CD4-positive, alpha-beta T cell treated with Interleukin-17A for 1 hour (primary cell): ENCODE measurements around the gene TMEM266.

ENCODE experiments used
- DNase-seq: peaks from one replicate; pipeline ENCODE4 v3.0.0-alpha.2; 2020

Gene TMEM266

DNA sequence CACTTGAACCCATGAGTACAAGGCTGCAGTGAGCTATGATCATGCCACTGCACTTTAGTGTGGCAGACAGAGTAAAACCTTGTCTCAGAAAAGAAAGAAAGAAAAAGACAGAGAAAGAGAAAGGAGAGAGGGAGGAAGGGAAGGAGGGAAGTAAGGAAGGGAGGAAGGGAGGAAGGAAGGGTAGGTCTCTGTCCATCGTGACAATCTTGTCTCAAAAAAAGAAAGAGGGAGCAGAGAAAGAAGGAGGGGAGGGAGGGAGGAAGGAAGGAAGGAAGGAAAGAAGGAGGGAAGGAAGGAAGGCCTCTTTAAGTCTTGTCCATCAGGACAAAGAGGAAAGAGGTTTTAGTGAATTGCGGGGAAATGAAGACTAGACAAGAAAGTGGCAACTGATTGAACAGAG lies 129.3 kb downstream of the TMEM266 start:
- no peak for DNase-seq

DNA sequence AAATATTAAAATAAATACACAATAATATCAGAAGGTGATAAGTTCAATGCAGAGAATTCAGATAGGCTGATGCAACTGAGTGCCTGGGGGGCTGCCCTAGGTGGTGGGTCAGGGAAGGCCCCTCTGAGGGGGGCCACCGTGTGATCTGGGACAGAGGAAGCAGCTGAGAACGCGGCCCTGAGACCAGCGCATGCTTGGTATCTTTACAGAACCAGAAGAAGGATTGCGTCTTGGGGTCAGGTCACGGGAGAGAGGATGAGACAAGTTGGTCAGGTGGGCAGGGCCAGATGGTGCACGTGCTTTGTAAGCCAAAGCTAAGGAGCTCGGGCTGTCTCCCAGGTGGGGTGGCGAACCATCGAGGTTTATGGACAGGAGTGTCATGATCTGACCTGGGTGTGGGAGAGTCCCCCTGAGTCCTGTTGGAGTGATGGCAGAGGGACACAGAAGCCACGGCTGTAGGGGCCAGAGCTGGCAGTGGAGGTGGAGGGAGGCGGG lies 130.3 kb downstream of the TMEM266 start:
- no peak for DNase-seq

DNA sequence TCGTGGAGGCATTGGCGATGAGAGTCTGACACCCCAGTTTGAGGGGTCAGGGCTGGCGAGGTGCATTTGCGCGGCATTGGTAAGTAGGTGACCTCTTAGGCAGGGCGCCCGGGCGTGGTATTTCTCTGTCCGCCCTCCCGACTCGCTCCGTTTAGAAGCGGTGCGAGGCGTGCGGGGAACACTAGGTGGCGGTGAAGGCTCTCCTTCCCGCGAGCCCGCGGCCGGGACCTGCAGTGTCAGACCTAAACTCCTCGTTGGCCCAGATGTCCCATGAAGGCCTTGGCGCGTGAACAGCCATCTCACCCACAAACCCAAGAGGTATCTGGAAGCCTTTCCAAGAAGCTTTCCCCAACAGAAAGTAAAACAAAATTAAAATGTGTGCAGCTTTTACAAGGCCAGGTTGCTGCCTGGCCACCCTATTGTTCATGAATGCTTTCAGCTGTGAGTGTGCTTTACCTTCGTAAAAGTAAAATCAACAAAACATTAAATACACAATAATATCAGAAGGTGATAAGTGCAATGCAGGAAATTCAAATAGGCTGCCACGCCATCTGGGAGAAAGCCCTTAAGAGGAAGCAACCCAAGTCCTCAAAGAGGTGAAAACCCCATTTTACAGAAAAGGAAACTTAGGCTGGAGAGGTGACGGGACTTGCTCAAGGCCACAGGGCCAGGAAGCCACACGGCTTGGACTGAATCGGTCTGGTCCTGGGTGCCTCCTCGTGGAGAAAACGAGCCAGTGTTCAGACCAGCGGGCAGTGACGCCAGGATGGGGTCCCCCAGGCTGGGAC lies 131.2 kb downstream of the TMEM266 start:
- DNase-seq = peak; percentile 64

DNA sequence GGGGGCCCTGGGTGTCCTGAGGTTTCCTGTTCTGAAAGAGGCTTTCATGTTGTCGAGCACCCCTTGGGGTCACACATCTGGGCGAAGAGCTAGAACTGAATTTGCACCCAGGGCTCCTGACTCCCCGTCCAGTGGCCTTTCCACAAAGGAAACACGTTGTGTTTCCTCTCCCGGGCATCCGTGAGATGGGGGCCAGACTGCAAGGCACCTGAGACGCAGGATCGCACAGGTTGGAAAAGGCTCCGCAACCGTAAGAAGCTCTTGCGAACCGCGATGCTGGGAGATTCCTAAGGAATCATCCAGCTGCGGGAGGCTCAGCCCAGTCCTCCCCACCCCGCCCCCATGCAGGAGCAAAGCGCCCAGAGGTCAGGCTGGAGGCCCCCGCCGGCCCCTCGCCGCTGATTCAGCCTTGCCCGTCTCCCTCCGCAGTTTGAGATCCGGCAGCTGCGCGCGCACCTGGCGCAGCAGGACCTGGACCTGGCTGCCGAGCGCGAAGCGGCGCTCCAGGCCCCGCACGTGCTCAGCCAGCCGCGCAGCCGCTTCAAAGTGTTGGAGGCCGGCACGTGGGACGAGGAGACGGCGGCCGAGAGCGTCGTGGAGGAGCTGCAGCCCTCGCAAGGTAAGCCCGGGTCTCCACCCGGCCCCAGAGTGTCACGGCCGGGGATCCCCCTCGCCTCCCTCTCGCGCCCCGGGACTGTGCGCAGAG lies 131.9 kb downstream of the TMEM266 start:
- DNase-seq = no peak

DNA sequence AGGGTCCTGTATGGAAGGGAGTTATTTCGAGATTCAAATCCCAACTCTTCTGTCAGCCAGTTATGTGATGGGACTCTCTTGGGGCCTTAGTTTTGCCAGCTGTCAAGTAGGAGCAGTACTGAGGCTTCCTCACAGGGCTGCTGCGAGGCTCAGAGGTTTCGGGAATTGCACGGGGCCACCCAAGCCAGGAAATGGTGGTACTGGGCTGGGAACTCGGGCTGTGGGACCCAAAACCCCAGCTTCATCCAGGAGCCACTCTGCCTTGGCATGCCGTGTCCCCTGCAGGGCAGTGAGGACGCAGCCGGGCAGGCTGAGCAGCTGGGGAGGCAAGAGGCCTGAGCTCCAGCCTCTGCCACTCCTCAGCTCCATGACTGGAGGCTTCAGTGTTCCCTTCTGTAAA lies 132.9 kb downstream of the TMEM266 start:
- DNase-seq = no peak

DNA sequence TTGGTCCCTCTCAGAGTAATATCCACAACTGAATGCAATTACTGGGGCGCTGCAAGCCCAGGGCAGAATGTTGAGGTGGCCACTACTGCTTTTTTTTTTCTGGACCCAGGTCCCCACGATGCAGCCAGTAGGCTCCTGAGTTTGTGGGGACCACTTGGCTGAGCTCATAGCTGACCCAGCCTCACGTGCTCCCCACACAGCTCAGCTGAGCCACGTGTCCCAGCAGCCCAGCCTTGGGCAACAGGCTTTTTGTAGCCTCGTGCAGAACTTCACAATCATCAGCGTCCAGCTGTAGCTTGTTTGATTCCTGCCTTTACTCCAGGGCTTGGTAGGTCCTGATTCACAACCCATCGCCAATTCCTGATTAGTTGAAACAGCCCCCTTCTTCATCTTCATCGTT lies 134.1 kb downstream of the TMEM266 start:
- DNase-seq = no peak

DNA sequence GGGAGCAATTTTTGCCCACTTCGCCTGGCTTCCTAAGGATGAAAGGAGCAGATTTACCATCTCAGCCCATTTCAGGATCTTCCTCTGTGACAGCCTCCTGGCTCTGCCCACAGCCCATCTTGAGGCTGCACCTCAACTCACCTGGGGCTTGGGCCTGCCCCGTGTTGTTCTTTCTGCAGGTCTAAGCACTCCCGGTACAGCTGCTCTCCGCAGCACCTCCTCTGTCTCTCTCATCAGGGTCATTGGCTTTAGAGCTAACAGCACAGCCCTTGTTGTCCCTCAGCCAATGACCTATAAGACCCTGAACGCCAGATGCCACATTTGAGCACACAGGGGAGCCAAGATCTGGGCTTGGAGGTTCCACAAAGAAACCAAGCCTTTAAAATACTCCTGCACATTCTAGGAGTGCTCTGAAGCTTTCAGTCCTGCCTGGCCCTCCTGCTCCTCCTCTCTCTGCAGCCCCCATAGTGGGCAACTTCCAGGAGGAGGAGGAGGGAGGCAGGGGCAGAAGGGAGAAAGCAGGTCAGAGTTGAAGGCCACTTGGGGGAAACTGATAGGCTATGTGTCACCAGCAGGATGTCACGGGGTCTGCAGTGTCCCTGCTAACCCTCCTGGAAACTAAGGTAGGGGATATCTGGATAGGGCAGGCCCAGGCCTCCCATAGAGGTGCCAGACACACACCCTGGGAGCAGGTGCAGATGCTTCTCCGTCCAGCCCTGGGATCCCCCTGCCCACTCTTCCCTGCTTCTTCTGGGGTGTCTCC lies 135.9 kb downstream of the TMEM266 start:
- no peak for DNase-seq

DNA sequence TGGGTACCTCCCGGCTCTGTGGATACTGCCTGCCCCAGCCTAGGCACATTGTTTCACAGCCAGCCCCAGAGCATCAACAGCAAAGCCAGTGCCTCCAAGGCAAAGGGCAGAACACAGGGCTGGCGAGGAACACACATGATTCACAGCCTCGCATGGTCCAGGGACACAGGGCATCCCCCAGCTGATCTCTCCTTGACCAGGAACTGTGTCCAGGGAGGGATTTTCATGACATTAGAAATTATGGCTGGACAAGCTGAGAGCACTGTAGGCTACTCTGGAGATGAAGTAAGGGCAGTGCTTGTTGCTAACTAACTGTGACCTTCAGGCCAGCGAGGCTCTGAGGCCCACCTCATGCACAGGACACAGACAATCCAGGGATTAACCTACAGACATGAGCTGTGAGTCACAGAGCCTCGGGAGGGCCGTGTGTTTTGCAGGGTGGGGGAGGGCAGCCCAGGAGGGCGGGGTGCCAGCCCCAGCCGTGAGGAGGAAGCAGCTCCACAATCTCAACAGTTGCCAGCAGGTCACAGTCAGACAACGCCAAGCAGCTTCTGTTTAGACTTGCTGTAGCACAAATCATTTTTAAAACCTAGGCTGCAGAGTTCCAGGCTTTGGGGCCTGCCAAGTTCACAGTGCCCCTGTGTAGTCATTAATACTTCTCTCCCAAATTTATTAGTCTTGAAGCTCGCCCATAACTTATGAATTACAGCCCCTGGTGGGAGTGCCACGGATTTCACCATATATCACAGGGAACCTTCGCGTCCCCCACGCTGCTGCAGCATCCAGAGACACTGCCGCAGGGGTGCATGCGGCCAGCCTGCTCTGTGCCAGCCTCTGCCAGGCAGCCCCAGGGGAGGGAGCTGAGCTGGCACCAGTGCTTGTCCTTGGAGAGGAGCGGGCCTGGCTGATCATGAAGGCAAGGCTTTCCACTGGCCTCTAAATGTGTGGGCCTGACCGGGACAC lies 136.8 kb downstream of the TMEM266 start:
- DNase-seq = no peak

DNA sequence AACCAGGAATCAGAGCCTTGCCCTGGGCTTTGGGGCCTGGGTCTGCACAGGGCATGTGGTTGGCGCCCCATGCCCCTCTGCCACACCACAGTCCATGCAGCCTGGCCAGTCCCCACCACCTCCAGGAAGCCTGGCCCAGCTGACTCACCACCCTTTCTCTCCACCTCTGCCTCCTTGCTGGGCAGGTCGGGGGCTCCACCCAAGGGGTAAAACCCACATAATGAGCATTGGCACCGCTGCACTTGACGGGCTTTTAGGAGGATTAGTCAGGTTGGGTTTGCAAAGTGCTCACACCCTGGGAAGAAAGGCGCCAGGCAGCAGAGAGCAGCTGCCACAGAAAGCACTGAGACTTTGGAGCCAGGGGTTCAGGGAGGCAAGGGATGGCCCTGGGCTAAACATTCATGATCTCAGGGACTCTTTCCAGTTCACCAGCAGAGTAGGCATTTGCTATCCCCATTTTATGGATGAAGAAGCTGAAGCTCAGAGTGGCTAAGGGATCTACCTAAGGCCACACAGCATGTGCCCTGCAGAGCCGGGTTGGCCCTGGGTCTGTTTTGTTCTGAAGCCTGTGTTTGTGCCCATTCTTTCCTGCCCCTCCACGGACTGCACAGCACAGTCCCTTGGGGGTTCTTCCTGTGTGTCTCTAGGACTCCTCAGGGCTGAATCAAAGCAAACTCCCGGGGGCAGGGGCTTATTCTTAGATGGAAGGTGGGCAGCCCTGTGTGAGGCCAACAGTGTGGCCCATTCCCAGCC lies 138.1 kb downstream of the TMEM266 start:
- DNase-seq = no peak

DNA sequence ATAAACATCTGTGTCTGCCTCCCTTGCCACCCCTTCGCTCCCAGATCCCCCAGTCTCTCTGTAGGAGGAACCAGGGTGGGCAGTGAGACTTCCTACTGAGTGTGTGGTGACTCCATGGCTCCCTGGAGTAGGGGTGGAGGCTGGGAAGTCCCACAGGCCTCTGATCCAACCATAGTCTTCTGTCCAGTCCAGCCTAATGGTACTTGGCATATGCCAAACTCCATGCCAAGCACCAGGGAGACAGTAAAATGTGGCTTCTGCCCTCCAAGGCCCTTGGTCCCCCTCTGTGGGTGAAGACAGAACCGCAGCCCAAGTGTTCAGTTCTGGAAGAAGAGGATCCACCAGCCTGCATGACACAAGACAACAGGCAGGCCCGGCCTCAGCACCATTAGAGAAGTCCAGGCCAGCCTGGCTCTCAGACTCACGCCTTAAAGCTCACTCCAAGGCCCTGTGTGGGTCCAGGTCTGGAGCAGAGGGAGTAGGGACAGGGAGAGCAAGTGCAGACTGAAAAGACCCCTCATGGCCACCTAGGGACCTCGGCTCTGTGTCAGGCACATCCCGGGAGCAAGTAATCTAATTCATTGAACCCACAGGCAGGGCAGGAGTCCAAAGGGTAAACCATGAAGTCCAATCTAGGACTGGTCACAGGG lies 138.8 kb downstream of the TMEM266 start:
- no peak for DNase-seq

DNA sequence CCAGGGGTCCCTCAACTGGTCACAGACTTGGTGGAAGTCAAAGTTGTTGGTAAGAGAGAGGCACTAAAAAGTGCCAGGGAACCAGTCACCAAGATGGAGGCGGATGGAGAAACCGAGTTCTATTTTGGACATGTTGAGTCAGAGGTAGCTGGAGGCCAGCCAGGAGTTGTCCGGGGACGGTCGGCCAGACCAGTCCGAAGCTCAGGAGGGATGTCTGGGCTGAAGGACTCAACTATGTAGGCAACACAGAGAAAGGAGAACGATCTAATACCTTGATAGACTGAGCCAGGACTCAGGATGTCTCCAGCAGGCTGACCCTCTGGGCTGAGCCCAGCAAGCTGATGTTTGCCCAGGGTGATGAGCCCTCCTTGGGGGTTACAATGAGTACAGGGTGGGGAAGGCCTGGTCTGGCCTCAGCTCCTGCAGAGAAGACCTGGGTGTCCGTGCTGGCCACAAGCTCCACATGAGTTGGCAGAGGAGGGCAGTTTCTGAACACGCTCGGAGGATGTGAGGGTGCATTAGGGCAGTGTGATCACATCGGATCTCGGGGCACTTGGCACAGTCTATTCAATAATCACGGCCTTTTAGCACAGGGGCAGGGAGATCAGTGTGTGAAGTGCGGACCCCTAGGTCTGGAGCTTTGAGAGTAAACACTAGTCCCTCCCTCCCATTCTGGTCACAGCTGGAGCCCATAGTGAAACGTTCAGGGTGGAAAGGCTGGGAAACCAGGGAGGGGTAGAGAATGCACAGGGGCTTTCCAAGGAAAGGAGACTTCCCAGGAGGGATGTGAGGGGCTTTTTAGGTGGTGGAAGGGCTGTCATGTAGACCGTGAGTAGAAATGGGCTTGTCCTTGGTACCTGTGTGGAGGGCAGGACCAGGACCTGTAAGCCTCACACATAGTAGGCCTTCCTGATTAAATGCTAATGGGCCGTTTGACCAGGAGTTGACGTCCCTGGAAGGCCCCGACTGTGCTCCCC lies 139.6 kb downstream of the TMEM266 start:
- no peak for DNase-seq

DNA sequence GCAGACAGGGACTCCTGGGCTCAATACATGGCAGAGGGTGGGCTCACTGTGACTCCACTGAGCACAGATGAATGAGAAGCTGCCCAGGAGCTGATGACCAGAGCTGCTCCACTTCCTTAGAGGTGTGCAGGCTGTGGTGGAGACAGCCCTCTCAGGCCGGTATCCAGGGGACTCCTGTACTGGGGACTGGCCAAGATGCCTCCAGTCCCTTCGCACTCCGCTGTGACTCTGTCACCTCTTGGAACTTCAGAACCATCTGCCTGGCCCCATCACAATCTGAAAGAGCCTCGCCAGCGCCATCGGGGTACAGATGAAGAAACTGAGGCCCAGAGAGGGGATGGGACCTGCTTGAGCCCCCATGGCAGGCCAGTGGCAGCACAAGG lies 140.3 kb downstream of the TMEM266 start:
- DNase-seq = no peak

DNA sequence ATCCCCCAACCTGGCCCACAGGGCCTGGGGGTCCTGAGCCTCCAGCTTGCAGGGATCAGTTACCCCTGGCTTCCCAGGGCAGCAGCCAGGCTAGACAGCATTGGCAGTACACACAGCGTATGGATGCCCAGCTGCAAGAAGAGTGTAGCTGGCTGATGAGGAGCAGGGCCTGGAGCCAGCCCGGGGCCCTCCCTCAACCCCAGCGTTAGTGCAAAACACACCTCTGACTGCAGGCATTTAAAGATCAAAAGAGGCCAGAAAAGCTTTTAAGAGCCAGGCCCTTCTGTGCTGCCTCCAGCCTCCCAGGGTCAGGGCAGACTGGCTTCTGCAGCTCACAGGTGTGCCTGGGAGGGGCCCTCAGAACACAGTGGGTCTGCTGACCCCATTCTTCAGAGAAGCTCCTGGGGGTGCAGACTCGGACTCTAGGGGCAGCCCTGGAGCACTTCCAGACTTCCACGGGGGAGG lies 140.9 kb downstream of the TMEM266 start:
- no peak for DNase-seq

DNA sequence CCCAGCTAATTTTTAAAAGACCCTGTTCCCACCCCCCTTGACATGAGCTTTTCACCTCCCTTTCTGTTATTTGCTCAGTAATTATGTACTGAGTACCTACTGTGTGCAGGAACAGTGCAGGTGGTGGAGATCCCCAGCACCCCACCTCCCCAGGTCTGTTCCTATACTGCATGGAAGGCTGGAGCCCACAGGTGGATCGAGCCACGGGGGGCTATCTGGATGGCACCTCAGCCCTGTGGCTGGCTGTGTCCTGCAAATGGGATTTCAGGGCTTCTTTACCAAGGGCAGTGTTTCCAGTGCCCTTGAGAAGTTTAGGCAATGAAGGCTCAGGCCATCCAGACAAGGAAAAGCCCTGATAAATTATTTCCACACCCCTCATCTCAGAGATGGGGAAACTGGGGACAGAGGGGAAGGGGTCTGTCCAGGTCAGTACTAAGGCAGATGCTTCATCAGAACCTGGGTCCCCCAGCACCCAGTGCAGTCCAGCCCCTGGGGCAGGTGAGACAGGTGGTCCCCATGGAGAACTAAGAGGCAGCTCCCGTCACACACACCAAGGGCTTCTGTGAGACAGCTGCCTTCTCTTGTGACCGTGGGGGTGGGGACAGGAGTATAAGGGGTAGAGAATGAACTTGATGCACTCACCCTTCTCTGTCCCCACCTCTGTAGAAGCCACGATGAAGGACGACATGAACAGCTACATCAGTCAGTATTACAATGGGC lies 141.9 kb downstream of the TMEM266 start:
- DNase-seq = no peak

DNA sequence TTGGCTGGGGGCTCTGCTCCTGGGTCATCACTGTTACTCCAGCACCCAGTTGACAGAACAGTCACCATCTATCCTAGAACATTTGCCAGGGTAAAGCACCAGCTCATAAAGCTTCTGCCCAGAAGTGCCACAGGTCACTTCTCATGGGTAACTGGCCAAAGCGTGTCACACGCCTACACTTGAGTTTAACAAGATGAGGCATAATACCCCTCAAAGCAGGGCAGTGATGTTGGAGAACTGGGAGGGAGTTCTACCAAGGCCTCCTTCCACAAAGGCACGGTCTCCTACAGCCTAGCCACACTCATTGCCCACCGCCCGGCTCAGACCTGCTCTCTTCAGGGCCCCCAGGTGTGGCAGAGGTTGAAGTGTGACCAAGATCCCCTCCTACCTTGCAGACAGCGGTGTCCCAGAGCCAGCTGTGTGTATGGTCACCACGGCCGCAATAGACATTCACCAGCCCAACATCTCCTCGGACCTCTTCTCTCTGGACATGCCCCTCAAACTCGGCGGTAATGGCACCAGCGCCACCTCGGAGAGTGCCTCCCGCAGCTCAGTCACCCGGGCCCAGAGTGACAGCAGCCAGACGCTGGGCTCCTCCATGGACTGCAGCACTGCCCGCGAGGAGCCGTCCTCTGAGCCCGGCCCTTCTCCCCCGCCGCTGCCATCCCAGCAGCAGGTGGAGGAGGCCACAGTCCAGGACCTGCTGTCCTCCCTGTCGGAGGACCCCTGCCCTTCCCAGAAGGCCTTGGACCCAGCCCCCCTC lies 143.7 kb downstream of the TMEM266 start:
- no peak for DNase-seq

DNA sequence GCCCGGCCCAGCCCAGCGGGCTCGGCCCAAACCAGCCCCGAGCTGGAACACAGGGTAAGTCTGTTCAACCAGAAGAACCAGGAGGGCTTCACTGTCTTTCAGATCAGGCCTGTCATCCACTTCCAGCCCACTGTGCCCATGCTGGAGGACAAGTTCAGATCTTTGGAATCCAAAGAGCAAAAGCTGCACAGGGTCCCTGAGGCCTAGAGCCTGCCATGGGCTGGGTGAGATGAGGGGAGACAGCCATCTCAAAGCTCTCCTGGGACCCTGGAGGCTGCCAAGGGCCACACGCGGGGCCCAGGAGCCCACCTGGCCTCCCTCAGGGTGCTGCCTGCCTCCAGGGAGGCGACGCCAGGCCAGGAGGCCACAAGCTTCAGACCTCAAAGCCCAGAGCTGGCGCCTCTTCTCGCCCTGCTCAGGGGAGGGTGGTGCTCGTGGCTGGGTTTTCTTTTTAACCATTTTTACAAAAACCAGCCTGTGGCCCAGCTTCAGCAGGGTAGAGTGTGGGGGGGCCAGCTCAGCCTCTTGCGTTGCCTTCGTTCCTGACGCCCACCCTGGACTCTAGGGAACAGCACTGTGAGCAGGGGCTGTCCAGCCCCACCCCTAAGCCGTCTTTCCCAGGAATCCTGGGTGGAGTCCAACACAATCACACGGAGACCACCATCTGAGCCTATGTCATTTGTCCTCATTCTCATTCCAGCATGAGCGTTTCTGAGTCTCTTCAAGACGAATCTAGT lies 144.5 kb downstream of the TMEM266 start:
- DNase-seq = no peak

DNA sequence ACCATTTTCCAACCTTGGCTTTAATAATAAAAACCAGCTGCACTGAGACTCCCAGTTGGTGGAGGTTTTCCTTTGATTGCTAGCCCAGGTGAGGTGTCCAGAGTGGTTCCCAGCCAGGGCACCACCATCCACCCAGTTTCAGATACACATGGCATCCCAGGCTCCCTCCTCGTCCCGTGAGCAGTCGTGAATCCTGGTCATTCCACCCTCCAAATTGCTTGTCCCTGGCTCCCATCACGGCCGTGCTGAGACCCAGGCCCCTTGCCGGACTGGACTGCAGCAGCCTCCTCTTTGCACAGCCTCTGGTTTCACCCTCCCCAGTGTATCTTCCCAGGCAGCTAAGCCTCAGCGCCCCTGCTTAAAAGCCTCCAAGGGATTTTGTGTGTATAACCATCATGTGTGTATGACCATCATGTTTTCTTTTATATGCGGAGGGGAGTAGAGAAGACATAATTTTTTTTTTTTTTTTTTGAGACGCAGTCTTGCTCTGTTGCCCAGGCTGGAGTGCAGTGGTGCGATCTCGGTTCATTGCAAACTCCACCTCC lies 145.2 kb downstream of the TMEM266 start:
- no peak for DNase-seq
